Stimulated activated CD4-positive, alpha-beta T cell treated with anti-CD3 and anti-CD28 coated beads, Interleukin-2, amount 100 ng/mL, for 24 hours (primary cell): ENCODE data around the gene MB.

Source experiments
- DNase-seq, 2 donors: peaks; one replicate each; pipeline ENCODE4 v3.0.0-alpha.2; 2020

MB gene

DNA sequence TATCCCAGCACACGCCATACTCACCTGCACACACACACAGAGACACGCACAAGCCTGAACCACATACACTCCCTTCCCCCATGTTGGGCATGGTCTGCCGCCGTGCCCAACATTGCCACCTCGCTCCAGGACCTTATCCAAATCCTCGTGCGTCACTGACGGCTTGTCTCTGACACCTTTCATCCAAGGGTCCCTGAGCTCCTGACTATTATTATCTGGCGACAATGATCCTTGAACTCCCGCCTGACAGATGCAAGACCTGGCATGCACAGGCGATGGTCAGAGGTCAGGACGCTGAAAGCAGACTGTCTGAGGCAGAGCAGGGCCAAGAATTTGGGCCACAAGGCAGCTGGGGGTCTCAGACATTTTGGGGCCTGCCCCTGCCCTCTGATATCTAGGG is 4.2 kb downstream of the MB start:
- no peak for DNase-seq

DNA sequence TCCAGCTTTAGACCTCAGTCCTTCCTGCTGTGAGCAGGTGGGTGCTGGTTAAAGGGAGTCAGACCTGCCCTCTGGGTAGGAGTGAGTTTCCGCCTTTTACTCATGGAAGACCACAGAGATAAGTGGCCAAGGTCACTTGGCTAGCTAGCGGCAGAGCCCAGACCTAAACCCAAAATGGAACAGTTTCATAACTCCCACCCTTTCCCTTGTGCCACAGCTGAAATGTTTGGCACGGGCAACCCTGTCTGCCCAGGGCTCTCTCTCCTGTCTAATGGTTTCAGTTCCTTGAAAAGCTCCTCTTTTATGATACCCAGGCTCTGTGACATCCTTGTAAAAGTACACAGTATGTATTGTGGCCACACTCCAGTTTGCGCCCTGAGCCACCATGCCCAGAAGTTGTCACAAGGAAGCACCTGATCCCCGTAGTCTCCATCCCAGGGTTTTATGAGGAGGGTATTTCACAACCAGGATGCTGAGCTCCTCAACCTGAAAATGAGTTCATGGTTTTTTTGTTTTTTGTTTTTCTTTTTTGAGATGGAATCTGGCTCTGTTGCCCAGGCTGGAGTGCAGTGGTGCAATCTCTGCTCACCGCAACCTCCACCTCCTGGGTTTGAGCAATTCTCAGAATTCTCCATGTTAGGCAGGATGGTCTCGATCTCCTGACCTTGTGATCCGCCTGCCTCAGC is 5.1 kb downstream of the MB start:
- no peak for DNase-seq

DNA sequence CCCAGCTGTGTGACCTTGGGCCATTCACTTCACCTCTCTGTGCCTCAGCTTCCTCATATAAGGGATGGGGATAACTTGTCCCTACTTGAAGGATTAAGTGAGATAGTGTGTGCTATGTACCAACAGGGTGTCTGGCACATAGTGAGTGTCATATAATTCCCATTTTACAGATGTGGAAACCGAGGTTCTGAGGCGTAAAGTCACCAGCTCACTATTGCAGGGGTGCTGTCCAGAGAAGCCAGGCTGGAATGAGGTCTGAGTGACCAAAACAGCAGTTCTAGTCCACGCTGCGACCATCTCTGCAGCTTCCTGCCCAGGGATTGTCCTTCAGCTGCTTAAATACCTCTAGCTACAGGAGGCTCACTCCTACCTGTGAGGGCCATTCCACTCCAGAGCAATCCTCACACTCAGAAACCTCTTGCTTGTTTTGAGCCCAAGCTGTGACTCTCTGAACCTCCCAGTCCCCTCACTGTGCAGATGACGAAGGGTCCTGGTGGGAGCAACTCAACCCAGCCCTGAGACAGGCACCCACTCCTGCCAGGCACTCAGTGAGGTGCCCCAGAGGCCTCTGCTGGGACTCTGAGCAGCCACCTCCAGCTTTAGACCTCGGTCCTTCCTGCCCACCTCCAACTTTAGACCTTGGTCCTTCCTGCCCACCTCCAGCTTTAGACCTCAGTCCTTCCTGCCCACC is 5.8 kb downstream of the MB start:
- DNase-seq, result no peak

DNA sequence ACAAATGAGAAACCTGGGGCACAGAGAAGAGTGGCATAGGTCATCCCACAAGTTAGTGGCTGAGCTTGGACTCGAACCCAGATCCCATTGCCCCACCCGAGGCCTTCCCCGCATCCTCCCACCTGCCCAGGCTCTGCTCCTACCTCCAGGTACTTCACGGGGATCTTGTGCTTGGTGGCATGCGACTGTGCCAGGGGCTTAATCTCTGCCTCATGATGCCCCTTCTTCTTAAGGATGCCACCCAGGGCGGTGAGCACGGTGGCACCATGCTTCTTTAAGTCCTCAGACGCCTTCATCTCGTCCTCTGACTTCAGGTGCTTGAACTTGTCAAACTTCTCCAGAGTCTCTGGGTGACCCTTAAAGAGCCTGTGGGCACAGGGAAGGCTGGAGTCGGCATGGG is 6.4 kb downstream of the MB start:
- no peak for DNase-seq

DNA sequence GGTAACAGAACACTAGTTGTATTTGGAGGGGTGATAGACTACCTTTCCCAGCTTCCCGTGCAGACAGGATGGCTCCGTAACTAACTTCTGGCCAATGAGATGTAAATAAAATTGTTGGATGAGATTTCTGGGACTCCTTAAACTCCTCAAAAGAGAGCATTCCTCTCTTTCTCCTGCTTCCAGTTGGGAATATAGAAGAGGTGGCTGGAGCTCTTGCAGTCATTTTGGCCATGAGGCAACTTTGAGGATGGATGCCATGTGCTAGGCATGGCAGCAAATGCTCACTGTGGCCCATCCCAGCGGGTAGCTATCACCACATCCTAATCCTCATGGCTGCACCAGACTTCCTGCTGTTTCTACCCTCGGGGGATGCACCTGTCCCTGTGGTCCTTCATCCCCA is 7.4 kb downstream of the MB start:
- DNase-seq, result no peak

DNA sequence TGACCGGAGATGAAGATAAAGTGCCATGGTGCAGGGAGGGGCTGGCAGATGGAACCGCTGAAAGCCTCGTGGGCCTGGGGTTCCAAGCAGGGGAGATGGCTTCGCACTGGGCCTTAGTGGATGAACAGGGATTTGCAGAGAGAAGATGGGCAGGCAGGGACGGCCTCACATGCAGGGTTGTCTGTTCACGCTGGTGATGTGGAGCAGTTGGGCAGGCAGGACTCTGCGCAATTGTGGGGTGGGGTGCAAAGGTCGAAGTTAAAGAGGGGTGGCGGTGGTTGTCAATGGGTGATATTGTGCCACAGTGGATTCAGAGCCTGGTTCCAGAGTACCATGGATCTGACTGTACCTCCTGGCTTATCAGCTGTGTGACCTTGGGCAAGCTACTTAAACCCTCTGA is 7.9 kb downstream of the MB start:
- DNase-seq, result no peak

DNA sequence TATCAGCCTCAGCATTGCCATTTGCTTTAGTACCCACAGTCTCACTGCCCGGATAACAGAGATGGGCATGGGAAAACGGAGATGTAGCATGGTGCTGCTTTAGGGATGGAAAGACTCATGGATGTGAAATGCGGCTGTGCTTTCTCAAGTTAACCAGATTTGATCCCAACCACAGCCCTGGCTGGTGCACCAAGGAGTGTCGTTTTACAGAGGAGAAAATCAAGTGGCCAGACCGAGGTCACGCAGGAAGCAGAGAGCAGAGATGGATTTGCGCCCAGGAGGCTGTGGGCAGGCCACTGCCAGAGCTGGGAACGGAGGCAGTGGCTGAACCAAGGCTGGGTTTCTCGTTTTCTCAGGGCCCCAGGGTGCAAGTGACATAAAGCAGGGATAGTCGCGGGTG is 9.0 kb downstream of the MB start:
- no peak for DNase-seq

DNA sequence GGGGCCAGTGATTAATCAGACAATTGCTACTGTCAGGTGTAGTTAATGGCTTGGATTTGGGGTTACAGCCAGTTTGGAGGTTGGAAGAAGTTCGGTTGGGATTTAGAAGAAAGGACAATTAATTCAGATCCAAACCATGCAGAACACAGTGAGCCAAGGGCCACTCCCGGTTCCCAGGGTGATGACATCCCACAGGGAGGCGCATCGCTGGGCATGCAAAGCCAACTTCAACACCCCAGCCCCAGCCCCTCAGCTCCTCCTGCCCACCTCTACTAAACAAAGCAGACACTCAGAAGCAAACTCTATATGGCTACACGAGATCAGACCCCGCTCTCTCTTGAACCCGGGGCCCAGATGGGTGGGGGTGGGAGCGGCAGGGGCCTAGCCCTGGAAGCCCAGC is 10.2 kb downstream of the MB start:
- DNase-seq, result no peak

DNA sequence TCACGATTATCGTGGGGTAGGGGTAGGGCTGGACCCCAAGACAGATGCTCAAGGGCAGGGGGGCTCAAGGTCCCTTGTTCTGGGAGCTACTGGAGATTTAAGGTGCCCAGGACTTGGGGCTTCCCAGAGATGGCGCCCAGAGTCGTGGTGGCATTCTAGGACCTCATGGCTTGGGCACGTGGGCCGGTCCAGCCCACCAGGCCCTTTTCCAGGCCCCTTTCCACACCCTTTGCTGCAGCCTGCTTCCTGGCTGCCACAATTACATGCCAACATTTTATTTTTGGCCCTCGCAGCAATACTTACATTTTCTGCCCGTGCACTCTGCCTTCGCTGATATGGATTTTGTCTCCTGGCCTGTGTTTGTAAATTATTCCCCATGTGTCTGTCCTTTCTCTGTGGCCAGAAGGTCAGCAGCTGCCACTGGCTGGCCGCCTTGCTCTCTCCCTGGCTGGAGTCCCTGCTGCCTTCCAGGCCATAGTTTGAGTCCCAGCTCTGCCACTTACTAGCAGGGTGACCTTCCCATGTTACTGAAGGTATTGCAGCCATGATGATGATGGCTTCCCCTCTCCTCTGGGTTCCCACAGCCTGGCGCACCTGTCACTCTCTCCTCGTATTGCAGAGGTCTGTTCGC is 11.2 kb downstream of the MB start:
- no peak for DNase-seq

DNA sequence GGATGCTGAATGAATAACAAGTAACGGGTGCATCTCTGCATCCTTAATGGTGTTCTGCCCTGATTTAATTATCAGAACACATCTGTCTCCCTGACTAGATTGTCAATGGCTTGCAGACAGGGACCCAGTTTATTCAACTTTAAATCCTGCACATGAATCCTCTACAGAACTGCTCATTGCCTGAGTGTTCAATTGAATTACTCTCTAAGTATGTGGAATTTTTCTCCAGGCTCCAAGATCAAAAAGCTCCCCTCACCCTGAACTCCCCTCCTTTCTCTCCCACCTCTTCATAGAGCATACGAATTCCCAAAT is 11.8 kb downstream of the MB start:
- no peak for DNase-seq

DNA sequence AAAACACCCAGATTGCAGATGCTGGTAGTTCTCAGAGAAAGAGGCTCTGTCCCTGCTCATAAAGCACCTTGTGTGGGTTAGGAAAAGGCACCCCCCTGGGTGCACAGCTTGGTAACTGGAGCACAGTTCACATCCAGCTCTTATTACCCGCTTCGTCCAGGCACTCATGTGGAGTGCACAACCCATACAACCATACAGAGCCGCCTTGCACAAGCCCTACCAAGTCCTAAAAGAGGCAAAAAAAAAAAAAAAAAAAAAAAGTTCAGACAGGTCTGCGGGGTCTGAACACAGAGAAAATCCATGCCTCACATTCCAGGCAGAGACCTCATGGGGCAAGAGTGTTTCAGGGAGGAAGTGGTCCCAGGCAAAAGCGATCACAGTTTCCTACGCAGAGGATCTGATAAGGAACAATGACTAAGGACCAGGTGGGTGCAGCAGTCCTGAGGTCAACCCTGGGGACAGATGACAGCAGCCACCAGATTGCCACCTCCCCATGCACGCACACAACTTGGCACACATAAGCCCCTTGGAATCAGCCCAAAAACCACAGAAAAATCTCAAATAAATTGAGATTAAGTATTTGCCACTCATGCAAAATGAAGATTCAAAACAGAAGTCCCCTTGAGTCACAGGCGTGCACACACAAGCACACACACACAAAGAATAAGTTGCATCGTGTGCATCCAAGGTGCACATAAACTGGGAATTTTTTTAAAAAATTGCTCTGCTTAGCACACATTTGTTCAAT is 12.3 kb downstream of the MB start:
- peak in 1 of 2 donors; percentile 32 for DNase-seq

DNA sequence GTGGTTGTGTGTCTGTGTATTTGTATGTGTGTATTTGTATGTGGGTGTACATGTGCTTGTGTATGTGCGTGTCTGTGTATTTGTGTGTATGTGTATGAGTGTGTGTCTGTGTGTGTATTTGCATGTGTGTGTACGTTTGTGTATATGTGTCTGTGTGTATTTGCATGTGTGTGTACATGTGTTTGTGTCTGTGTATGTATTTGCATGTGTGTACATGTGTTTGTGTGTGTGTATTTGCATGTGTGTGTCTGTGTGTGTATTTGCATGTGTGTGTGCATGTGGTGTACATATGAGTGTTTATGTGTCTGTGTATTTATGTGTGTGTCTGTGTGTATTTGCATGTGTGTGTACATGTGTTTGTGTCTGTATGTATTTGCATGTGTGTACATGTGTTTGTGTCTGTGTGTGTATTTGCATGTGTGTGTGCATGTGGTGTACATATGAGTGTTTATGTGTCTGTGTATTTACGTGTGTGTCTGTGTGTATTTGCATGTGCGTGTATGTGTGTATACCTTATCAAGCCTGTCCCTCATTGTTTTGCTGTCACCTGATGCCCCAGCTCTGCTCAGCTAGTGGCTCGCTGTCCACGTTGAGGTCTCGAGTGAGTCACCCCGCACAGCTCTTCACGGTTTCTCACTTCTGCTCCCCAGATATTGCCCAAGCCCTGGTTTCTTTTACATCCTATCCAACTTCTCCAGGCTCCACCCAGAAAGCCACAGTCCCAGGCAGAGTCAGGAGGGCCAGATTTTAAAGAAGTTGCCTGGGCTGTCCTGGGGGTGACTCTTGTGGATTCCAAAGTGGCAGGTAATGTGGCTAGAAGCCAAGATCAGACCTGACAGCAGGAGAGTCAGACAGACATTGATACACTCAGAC is 15.2 kb downstream of the MB start:
- no peak for DNase-seq

DNA sequence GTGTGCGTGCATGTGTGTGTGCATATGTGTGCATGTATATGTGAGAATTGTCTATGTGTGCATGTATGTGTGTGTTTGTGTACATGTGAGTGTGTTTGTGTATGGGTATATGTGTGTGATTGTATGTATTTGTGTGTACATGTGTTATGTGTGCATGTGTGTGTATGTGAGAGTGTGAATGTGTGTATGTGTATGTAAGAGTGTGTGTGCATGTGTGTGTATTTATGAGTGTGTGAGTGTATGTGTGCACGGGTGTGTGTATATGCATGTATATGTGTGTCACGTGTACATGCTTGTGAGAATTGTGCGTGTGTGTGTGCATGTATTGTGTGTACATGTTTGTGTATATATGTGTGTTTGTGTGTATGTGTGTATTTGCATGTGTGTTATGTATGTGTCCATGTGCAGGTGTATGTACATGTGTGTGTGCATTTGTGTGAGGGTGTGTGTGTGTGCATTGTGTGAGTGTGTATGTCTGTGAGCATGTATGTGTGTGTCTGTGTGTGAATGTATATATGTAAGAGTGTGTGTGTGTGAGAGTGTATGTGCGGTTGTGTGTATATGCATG is 16.0 kb downstream of the MB start:
- DNase-seq, result no peak

DNA sequence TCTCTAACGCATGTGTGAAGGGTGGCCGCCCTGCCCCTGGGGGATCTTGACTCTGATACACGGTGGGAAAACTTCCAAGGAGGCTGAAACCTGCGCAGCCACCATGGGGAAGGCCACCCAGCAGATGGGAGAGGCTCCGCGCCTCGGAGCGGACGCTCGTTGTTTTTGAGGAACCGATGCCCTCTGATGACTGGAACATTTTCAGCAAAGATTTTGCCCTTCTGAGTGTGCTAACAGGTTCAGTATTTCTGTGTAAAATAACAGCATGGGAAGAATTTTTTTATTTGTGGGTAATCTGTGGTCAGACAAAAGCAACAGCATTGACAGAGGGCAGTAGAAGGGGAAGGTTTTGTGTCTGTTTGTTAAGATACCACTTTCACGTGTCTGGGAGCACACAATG is 16.7 kb downstream of the MB start:
- no peak for DNase-seq

DNA sequence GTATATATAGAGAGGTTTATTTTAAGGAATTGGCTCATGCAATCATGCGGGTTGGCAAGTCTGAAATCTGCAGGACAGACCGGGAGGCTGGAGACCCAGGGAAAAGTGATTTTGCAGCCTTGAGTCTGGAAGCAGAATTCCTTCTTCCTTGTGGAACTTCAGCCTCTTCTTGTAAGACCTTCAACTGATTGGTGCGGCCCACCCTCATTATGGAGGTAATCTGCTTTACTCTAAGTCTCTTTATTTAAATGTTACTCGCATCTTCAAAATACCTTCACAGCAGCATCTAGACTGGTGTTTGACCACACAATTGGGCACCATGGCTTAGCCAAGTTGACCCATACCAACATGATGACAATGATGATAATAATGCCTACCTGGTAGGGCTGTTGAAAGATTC is 17.8 kb downstream of the MB start:
- no peak for DNase-seq

DNA sequence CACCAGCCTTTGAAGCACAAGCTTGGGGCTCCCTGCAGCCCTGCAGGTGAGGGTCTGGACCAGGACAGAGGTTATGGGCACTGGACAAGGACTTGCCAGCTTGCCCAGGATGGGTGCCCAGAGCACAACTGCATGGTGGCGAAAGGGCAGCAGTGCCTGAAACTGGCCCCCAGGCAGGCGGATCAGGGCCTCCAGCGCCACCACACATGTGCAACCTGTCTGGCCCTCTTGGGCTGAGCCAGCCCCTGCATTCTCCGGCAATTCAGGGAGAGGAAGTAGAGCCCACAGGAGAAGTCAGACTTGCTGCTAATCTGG is 18.8 kb downstream of the MB start:
- no peak for DNase-seq

DNA sequence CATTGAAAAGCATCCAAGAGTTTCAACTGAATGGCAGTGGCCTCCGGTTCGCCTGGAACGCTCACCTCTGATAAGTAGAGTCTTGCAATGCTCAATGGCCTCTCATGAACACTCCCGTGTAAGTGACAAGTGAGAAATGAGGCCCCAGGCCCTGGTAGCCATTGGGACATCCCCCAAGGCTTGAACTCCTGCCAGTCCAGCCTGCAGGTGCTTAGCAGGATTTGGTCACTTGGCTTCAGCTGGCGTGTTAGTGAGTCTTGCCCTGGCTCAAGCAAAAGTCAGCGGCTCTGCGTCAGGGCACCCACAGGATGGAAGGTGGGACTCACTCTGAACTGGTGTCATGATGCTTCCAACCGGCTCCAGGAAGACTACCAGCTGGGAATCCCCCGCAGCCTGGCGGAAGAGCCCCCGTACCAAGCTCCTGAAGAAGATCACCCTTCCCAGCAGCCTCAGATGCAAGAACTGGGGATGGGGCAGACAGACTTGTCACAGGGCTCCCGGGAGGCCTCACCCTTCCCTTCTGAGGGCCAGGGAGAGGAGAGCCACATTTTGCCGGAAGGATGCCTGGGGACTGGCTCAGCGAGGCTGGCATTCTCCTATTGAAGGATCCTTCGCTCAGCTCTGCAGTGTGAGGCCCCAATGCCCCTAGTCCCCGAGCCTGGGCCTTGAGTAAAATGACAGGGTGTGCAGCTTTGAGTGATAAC is 19.3 kb downstream of the MB start:
- no peak for DNase-seq

DNA sequence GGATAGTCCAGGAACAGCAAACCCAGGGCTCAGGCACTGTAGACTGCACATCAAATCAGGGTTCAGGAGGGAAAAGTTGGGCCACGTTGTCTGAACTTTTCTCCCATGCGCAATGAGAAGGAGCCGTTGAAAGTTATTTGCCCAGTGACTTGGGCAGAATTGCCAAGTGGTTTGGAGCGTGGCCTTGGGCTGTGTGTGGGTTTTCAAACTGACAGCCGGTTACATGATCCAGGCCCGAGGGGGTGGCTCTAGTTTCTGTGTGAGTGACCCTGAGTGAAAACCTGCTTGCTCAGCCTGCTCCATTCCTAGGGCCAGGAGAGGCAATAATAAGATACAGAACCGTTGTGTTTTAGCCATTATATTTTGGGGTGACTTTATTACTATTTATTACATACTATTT is 20.3 kb downstream of the MB start:
- no peak for DNase-seq

DNA sequence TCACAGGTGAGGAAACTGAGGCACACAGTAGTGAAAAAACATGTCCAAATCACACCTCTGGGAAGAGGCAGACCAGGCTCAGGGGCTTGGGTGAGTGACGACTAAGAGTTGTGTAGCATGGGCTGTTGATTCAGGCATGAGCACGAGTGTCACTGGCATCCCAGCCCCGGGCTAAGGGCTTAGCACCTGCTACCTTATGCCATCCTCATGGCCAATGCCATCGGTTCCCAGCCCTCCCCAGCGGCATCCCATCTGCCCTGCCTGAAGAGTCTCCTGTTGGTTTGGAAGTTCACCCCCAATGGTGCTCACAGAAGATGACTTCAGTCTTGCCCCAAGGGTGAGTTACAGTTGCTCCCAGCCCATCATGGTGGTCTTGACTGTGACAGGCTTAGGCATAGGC is 22.4 kb downstream of the MB start:
- no peak for DNase-seq

DNA sequence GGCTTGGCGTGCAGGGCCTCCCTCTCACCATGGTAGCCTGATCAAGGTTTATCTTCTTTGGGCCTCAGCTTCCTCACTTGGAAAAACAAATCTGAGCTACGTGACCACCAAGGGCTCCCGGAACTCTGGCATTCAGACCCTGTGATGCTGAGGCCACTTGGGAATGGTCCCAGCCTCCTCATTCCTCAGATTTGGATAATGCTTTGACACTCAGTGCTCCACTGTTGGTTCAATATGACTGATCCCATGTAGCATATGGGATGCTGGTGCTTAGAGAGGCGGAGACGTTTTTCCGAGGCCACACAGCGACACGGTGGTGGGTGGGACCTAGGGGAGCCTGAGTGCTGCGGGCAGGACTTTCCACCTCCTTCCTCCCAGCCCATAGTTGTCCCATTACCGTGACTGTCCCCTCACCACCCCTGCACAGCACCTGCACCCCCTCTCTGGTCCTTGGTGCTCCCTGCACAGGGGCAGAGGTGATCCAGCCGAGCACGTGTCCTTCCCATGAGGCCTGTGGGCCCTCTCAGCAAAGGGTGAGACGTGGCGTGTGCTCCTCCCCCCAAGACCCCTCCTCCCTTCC is 23.1 kb downstream of the MB start:
- DNase-seq, result no peak

DNA sequence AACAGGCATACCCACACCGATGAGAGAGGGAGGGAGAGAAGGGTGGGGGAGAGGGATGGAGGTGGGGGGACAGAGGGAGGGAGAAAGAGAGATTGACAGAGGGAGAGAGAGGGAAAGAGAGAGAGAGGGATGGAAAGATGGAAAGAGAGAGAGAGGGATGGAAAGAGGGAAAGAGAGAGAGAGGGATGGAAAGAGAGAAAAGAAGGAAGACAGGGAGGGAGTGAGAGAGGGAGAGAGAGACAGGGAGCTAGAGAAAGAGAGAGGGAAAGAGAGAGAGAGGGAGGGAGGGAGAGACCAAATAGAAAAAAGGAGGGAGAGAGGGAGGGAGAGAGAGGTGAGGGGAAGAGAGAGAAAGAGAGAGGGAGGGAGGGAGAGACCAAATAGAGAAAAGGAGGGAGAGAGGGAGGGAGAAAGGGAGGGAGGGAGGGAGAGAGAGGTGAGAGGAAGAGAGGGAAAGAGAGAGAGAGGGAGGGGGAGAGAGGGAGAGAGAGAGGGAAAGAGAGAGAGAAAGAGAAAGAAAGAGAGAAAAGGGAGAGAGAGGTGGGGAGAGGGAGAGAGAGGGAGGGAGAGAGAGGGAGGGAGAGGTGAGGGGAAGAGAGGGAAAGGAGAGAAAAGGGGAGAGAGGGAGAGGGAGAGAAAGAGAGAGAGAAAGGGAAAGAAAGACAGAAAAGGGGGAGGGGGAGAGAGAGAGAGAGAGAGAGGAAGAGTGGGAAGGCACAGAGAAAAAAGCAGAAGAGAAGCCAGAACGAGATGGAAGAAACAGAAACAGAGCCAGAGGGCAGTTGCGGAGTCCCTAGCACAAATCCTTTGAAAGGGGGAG is 23.8 kb downstream of the MB start:
- DNase-seq, result no peak
